ENCODE results near the gene LIPC. TPM values are rescaled to one million over a fixed set of nuclear protein-coding genes. Genes with fewer than 3 reads are reported as not detected.

LIPC gene
- total and polyA plus RNA-seq, 10 of the 15 experiments (the other 5 are each of a cell fraction or from before 2014, with no cell fraction given): 0.06 to 0.31 (median 0.16) TPM; not detected in 1

DNA sequence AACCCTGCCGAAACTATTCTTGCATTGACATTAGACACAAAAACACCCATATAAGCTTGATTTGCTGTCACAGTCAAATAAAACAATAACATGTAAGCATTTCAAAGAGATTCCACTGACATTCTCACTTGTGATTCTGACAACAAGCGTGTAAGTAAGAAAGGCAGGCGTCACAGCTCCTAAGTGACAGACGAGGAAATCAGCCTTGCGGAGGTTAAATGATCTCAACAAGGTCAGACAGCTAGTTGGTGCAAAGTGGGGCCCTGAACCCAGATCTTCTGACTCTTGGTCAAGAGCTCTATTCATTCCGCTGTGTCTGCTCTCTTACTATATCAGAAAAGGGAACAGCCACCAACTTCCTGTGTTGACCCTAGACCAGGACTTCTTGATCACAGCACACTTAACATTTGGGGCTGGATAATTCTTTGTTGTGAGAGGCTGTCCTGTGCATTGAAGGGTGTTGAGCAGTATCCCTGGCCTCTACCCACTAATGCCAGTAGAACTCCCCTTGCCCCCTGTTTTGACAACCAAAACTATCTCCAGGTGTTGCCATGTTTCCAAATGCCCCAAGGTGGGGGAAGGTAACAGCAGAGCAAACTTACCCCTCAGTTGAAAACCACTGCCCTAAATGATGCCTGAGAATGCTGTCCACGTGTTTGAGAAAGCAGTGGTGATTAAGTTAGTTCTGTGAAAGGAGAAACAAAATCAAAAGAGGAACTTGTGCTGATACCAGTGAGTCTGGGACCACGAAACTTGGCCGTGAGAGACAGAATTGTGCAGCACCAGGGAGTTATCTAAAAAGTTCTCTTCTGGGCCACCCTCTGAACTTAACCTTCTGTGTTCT is 86.1 kb downstream of the LIPC start (continued):
- TF ChIP-seq SP1 (IDR thresholded peaks at IDR 0.05; ENCODE audit: low read depth, low read length) (peak; percentile 9), RAD51 (IDR thresholded peaks at IDR 0.05) (peak; percentile 72), LARP7 (IDR thresholded peaks at IDR 0.05) (no peak; the same call in 1 of the 2 replicates), EP300 (IDR thresholded peaks at IDR 0.05; ENCODE audit: borderline replicate concordance in 1 of 2, control insufficient read depth in 1 of 2, low read depth in 2 of 2, low read length in 2 of 2) (peak in 1 of 2 experiments; percentile 54; a peak in 1 of 4 replicates), MXI1 (IDR thresholded peaks at IDR 0.05; ENCODE audit: low read depth, low read length) (peak; percentile 75), NR2F1 (conservative IDR thresholded peaks at IDR 0.05) (peak; percentile 52), NBN (IDR thresholded peaks at IDR 0.05) (peak; percentile 51; the same call in 1 of the 2 replicates), POLR2A (IDR thresholded peaks at IDR 0.05; ENCODE audit: low read depth, low read length) (no peak), ZNF622 (IDR thresholded peaks at IDR 0.05) (no peak), TCF12 (IDR thresholded peaks at IDR 0.05; ENCODE audit: low read depth, low read length) (peak; percentile 38; the same call in 1 of the 2 replicates), ZNF274 (IDR thresholded peaks at IDR 0.05; ENCODE audit: insufficient read depth, insufficient read length) (no peak), BCL11A (IDR thresholded peaks at IDR 0.05; ENCODE audit: low read depth, low read length) (0 out of 2 replicates have a peak, but pooled peaks have one; percentile 25), ZBED1 (IDR thresholded peaks at IDR 0.05; ENCODE audit: borderline replicate concordance) (peak; percentile 19; the same call in 1 of the 2 replicates), ATF7 (IDR thresholded peaks at IDR 0.05; ENCODE audit: low read depth) (peak; percentile 29; the same call in 1 of the 2 replicates)
- TF ChIP-seq, protein P1, sequence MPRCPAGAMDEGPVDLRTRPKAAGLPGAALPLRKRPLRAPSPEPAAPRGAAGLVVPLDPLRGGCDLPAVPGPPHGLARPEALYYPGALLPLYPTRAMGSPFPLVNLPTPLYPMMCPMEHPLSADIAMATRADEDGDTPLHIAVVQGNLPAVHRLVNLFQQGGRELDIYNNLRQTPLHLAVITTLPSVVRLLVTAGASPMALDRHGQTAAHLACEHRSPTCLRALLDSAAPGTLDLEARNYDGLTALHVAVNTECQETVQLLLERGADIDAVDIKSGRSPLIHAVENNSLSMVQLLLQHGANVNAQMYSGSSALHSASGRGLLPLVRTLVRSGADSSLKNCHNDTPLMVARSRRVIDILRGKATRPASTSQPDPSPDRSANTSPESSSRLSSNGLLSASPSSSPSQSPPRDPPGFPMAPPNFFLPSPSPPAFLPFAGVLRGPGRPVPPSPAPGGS (IDR thresholded peaks at IDR 0.05; ENCODE audit: borderline replicate concordance, insufficient read depth, low read depth, low read length, poor library complexity, severe bottlenecking): peak; percentile 33
- TF ChIP-seq, protein P2, sequence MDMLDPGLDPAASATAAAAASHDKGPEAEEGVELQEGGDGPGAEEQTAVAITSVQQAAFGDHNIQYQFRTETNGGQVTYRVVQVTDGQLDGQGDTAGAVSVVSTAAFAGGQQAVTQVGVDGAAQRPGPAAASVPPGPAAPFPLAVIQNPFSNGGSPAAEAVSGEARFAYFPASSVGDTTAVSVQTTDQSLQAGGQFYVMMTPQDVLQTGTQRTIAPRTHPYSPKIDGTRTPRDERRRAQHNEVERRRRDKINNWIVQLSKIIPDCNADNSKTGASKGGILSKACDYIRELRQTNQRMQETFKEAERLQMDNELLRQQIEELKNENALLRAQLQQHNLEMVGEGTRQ (IDR thresholded peaks at IDR 0.05; ENCODE audit: borderline replicate concordance, low read depth, low read length): peak; percentile 22; the same call in 1 of the 2 replicates
- TF ChIP-seq, protein P3, sequence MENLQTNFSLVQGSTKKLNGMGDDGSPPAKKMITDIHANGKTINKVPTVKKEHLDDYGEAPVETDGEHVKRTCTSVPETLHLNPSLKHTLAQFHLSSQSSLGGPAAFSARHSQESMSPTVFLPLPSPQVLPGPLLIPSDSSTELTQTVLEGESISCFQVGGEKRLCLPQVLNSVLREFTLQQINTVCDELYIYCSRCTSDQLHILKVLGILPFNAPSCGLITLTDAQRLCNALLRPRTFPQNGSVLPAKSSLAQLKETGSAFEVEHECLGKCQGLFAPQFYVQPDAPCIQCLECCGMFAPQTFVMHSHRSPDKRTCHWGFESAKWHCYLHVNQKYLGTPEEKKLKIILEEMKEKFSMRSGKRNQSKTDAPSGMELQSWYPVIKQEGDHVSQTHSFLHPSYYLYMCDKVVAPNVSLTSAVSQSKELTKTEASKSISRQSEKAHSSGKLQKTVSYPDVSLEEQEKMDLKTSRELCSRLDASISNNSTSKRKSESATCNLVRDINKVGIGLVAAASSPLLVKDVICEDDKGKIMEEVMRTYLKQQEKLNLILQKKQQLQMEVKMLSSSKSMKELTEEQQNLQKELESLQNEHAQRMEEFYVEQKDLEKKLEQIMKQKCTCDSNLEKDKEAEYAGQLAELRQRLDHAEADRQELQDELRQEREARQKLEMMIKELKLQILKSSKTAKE (IDR thresholded peaks at IDR 0.05; ENCODE audit: low read depth, poor library complexity, severe bottlenecking): peak; percentile 51
- TF ChIP-seq, protein P4, sequence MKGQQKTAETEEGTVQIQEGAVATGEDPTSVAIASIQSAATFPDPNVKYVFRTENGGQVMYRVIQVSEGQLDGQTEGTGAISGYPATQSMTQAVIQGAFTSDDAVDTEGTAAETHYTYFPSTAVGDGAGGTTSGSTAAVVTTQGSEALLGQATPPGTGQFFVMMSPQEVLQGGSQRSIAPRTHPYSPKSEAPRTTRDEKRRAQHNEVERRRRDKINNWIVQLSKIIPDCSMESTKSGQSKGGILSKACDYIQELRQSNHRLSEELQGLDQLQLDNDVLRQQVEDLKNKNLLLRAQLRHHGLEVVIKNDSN (IDR thresholded peaks at IDR 0.05; ENCODE audit: borderline replicate concordance, extremely low read length, insufficient read depth, low read depth, low read length): no peak
- TF ChIP-seq, protein P5, sequence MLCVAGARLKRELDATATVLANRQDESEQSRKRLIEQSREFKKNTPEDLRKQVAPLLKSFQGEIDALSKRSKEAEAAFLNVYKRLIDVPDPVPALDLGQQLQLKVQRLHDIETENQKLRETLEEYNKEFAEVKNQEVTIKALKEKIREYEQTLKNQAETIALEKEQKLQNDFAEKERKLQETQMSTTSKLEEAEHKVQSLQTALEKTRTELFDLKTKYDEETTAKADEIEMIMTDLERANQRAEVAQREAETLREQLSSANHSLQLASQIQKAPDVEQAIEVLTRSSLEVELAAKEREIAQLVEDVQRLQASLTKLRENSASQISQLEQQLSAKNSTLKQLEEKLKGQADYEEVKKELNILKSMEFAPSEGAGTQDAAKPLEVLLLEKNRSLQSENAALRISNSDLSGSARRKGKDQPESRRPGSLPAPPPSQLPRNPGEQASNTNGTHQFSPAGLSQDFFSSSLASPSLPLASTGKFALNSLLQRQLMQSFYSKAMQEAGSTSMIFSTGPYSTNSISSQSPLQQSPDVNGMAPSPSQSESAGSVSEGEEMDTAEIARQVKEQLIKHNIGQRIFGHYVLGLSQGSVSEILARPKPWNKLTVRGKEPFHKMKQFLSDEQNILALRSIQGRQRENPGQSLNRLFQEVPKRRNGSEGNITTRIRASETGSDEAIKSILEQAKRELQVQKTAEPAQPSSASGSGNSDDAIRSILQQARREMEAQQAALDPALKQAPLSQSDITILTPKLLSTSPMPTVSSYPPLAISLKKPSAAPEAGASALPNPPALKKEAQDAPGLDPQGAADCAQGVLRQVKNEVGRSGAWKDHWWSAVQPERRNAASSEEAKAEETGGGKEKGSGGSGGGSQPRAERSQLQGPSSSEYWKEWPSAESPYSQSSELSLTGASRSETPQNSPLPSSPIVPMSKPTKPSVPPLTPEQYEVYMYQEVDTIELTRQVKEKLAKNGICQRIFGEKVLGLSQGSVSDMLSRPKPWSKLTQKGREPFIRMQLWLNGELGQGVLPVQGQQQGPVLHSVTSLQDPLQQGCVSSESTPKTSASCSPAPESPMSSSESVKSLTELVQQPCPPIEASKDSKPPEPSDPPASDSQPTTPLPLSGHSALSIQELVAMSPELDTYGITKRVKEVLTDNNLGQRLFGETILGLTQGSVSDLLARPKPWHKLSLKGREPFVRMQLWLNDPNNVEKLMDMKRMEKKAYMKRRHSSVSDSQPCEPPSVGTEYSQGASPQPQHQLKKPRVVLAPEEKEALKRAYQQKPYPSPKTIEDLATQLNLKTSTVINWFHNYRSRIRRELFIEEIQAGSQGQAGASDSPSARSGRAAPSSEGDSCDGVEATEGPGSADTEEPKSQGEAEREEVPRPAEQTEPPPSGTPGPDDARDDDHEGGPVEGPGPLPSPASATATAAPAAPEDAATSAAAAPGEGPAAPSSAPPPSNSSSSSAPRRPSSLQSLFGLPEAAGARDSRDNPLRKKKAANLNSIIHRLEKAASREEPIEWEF (IDR thresholded peaks at IDR 0.05; ENCODE audit: insufficient replicate concordance, low read depth, low read length): peak; percentile 62

Data from GM12878 (cell line).